Upper lobe of right lung (tissue), 1 donor: ENCODE data around the gene LPXN. TPM values are rescaled to one million over a fixed set of nuclear protein-coding genes. Genes with fewer than 3 reads are reported as not detected.

Source experiments
- ATAC-seq: fragments of 200-7000 bp; cut with Tn5 transposase; one replicate; pipeline ENCODE4 v1.9.1; 2020; ENCODE audit warnings: mild to moderate bottlenecking, moderate library complexity
- DNase-seq: peaks from one replicate; pipeline ENCODE4 v3.0.0-alpha.2; 2020
- H3K27ac ChIP-seq: fragments of 200-600 bp; one replicate; pipeline ENCODE4 v1.8.0; 2022
- H3K27me3 ChIP-seq: fragments of 200-600 bp; one replicate; pipeline ENCODE4 v1.8.0; 2022; ENCODE audit warnings: mild to moderate bottlenecking
- H3K36me3 ChIP-seq: fragments of 200-600 bp; one replicate; pipeline ENCODE4 v1.8.0; 2022
- H3K4me1 ChIP-seq: fragments of 200-600 bp; one replicate; pipeline ENCODE4 v1.8.0; 2022
- H3K4me3 ChIP-seq: fragments of 200-600 bp; one replicate; pipeline ENCODE4 v1.8.0; 2022; ENCODE audit warnings: mild to moderate bottlenecking
- H3K9me3 ChIP-seq: fragments of 200-600 bp; one replicate; pipeline ENCODE4 v1.8.0; 2022
- intact Hi-C: fragments of 100-400 bp; cut with DNase I; formaldehyde crosslinking; loops from one replicate; pipeline ENCODE4 v1.11.0; 2022
- total RNA-seq: library from RNA; stranded (reverse); fragmentation: NEBNext Ultra II Directional; extraction: Animal tissue kit (Norgen Biotek cat#: 25700); gene quantifications from one replicate; pipeline ENCODE4 v1.2.1, GENCODE V29; 2021
- TF ChIP-seq, protein P1 (sequence below): fragments of 200-600 bp; IDR thresholded peaks from one replicate; pipeline ENCODE4 v1.8.0; 2022; ENCODE audit warnings: antibody characterized with exemption
- donor health status: DM: no; HTN: yes; CAD: no; lungs with severe emphysema.

The LPXN gene
- total RNA-seq, 1 donor from 2014 or later: 46.5 TPM

GRCh38 chr11:58495906-58496305, 79.8 kb downstream of the LPXN start:
- intact Hi-C loops: no loop called here
- H3K9me3 ChIP-seq: no peaks in the 10 kb centered on the region
- no peak overlapping the region for H3K27ac ChIP-seq
- no peaks in the 10 kb centered on the region for H3K36me3 ChIP-seq
- no peak for ATAC-seq
- no peak for DNase-seq
- H3K4me3 ChIP-seq: no peak overlapping the region
- no peaks in the 10 kb centered on the region for H3K27me3 ChIP-seq
- TF ChIP-seq, protein P1, sequence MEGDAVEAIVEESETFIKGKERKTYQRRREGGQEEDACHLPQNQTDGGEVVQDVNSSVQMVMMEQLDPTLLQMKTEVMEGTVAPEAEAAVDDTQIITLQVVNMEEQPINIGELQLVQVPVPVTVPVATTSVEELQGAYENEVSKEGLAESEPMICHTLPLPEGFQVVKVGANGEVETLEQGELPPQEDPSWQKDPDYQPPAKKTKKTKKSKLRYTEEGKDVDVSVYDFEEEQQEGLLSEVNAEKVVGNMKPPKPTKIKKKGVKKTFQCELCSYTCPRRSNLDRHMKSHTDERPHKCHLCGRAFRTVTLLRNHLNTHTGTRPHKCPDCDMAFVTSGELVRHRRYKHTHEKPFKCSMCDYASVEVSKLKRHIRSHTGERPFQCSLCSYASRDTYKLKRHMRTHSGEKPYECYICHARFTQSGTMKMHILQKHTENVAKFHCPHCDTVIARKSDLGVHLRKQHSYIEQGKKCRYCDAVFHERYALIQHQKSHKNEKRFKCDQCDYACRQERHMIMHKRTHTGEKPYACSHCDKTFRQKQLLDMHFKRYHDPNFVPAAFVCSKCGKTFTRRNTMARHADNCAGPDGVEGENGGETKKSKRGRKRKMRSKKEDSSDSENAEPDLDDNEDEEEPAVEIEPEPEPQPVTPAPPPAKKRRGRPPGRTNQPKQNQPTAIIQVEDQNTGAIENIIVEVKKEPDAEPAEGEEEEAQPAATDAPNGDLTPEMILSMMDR: no peak
- no peaks in the 10 kb centered on the region for H3K4me1 ChIP-seq

DNA sequence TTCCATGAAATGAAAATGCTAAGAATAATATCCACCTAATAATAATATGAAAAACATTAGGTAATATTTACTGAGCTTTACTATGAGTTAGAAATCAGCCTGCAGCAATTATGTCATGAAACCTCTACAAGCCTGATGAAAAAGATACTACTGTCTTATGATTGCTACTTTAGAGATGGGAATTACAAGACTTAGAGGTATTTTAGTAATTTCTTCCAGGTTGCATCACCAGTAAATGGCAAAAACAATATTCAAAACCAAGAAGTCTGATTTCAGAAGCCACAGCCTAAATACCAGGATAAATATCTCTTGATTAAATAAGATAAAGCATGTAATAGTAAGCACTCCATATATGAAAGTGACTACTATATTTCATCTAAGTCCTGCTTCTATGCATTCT, 81.6 kb downstream of the LPXN start:
- intact Hi-C loops: no loop called here
- no peaks in the 10 kb centered on the region for H3K27me3 ChIP-seq
- no peak overlapping the region for H3K4me3 ChIP-seq
- no peaks in the 10 kb centered on the region for H3K4me1 ChIP-seq
- no peaks in the 10 kb centered on the region for H3K9me3 ChIP-seq
- TF ChIP-seq, protein P1: no peak
- ATAC-seq (no peak), DNase-seq (no peak)
- H3K36me3 ChIP-seq: no peaks in the 10 kb centered on the region
- no peak overlapping the region for H3K27ac ChIP-seq

DNA sequence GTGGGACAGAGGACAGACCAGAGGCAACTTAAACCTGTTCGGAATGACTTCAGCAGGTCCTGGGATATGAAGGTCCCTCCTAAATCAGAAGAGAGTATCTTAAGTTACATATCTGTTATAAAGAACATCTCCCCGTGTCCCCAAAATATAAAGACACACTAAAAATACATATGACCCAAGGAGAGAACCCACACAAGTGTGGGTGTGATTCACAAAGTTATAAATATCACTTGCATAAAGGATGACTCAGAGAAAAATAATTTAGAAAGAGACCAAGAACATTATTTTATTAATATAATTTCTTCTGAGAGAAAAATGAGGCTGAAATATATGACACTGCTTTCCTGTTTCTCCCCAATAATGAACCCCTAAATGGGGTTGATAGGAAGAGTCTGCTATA, 82.0 kb downstream of the LPXN start:
- Histone ChIP-seq H3K9me3 (no peaks in the 10 kb centered on the region), H3K4me3 (no peak overlapping the region), H3K27ac (no peak overlapping the region), H3K4me1 (no peaks in the 10 kb centered on the region), H3K27me3 (no peaks in the 10 kb centered on the region), H3K36me3 (no peaks in the 10 kb centered on the region)
- DNase-seq: no peak
- TF ChIP-seq, protein P1: no peak
- intact Hi-C loops: no loop called here
- ATAC-seq: no peak

GRCh38 chr11:58490827-58491226, 84.8 kb downstream of the LPXN start:
- no peaks in the 10 kb centered on the region for H3K36me3 ChIP-seq
- TF ChIP-seq, protein P1: no peak
- no peak for DNase-seq
- H3K27ac ChIP-seq: no peak overlapping the region
- no peak overlapping the region for H3K4me3 ChIP-seq
- no peaks in the 10 kb centered on the region for H3K27me3 ChIP-seq
- intact Hi-C loops: no loop called here
- no peak for ATAC-seq
- H3K4me1 ChIP-seq: no peaks in the 10 kb centered on the region
- H3K9me3 ChIP-seq: no peaks in the 10 kb centered on the region

DNA sequence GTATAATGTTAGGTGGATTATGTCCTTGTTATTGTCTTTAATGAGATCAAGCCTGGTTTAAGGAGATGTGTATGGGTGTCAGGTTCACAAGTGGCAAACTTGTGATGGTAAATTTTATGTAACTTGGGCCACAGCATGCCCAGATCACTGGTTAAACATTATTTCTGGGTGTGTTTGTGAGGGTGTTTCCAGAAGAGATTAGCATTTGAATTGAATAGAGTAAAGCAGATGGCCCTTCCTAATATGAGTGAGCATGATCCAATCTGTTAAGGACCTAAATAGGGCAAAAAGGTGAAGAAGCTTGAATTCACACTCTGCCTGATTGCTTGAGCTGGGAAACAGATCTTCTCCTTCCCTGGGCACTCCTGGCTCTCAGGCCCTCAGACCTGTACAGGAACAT, 88.5 kb downstream of the LPXN start:
- H3K36me3 ChIP-seq: no peaks in the 10 kb centered on the region
- H3K27me3 ChIP-seq: no peaks in the 10 kb centered on the region
- intact Hi-C loops: no loop called here
- no peak for DNase-seq
- no peak overlapping the region for H3K27ac ChIP-seq
- H3K4me1 ChIP-seq: no peaks in the 10 kb centered on the region
- ATAC-seq: no peak
- TF ChIP-seq, protein P1: no peak
- no peaks in the 10 kb centered on the region for H3K9me3 ChIP-seq
- H3K4me3 ChIP-seq: no peak overlapping the region

DNA sequence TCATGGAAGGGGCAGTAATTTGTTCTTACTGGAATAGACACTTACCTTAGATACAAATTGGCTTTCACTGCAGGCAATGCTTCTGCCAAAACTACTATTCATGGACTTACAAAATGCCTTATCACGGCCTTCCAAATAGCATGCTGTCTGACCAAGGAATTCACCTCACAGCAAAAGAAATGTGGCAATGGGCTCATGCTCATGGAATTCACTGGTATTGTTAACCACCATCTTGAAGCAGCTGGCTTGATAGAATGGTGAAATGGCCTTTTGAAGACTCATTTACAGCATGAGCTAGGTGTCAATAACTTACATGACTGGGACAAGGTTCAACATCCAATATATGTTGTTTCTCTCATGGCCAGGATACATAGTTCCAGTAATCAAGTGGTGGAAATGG, 89.7 kb downstream of the LPXN start:
- Histone ChIP-seq H3K9me3 (no peaks in the 10 kb centered on the region), H3K27me3 (no peaks in the 10 kb centered on the region), H3K27ac (no peak overlapping the region), H3K4me3 (no peak overlapping the region), H3K4me1 (no peaks in the 10 kb centered on the region), H3K36me3 (no peaks in the 10 kb centered on the region)
- intact Hi-C loops: no loop called here
- TF ChIP-seq, protein P1: no peak
- ATAC-seq (no peak), DNase-seq (no peak)
